ENCODE results near the gene SPATA12.

The SPATA12 gene

DNA sequence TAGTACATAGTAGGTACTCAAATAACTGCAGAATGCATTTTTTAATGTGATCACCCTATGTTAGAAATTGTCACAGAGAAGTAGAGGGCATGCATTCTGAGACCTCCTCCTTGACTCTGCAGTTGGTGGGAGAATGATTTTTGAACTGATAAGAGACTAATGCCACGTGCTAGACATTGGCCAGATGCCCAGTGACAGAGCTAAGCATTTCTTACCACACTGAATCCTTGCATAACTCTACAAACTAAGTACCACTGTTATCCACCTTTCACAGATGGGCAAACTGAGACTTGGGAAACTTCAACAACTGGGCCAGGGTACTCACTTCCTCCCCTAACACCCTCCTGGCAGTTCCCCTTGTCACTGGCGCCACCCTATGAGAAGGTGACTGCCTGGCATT is 33.5 kb upstream of the SPATA12 start:
- no peak; the same call in 1 of the 2 replicates for TF ChIP-seq NFIC (IDR thresholded peaks at IDR 0.05)
- no peak for TF ChIP-seq TAF1 (IDR thresholded peaks at IDR 0.05; ENCODE audit: low read depth)
- no peak for TF ChIP-seq ZBTB7A (IDR thresholded peaks at IDR 0.05; ENCODE audit: low read depth)
- TF ChIP-seq TCF12 (IDR thresholded peaks at IDR 0.05; ENCODE audit: low read depth): no peak
- TF ChIP-seq, protein P1, sequence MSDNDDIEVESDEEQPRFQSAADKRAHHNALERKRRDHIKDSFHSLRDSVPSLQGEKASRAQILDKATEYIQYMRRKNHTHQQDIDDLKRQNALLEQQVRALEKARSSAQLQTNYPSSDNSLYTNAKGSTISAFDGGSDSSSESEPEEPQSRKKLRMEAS (IDR thresholded peaks at IDR 0.05): no peak
- no peak for TF ChIP-seq TEAD4 (IDR thresholded peaks at IDR 0.05)
- TF ChIP-seq, protein P2, sequence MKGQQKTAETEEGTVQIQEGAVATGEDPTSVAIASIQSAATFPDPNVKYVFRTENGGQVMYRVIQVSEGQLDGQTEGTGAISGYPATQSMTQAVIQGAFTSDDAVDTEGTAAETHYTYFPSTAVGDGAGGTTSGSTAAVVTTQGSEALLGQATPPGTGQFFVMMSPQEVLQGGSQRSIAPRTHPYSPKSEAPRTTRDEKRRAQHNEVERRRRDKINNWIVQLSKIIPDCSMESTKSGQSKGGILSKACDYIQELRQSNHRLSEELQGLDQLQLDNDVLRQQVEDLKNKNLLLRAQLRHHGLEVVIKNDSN (IDR thresholded peaks at IDR 0.05): no peak
- no peak for TF ChIP-seq EP300 (IDR thresholded peaks at IDR 0.05; ENCODE audit: borderline replicate concordance)
- no peak for TF ChIP-seq CREB1 (IDR thresholded peaks at IDR 0.05; ENCODE audit: low read depth)

DNA sequence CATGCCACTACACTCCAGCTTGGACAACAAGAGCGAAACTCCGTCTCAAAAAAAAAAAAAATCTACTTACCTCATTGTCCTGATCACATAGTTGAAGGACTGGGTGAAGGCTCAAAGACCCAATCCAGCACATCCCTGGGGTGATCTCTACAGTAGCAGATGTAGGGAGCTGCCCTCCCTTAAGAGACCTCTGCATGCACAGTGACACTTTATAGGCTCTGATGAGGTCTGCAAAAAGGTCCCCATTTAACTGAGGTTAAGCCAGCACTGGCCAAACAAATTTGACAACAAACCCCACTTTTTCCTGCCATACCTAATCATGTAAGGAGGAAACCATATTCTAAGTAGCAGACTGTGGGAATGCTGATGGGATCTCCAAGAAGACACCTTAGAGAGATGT is 31.1 kb upstream of the SPATA12 start:
- no peak for TF ChIP-seq CEBPB (IDR thresholded peaks at IDR 0.05)
- no peak for TF ChIP-seq ZBTB7A (IDR thresholded peaks at IDR 0.05; ENCODE audit: low read depth)
- no peak for TF ChIP-seq TEAD4 (IDR thresholded peaks at IDR 0.05)
- TF ChIP-seq, protein P3, sequence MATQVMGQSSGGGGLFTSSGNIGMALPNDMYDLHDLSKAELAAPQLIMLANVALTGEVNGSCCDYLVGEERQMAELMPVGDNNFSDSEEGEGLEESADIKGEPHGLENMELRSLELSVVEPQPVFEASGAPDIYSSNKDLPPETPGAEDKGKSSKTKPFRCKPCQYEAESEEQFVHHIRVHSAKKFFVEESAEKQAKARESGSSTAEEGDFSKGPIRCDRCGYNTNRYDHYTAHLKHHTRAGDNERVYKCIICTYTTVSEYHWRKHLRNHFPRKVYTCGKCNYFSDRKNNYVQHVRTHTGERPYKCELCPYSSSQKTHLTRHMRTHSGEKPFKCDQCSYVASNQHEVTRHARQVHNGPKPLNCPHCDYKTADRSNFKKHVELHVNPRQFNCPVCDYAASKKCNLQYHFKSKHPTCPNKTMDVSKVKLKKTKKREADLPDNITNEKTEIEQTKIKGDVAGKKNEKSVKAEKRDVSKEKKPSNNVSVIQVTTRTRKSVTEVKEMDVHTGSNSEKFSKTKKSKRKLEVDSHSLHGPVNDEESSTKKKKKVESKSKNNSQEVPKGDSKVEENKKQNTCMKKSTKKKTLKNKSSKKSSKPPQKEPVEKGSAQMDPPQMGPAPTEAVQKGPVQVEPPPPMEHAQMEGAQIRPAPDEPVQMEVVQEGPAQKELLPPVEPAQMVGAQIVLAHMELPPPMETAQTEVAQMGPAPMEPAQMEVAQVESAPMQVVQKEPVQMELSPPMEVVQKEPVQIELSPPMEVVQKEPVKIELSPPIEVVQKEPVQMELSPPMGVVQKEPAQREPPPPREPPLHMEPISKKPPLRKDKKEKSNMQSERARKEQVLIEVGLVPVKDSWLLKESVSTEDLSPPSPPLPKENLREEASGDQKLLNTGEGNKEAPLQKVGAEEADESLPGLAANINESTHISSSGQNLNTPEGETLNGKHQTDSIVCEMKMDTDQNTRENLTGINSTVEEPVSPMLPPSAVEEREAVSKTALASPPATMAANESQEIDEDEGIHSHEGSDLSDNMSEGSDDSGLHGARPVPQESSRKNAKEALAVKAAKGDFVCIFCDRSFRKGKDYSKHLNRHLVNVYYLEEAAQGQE (IDR thresholded peaks at IDR 0.05; ENCODE audit: low read depth): no peak
- no peak for TF ChIP-seq NFIC (IDR thresholded peaks at IDR 0.05)
- TF ChIP-seq, protein P1 (IDR thresholded peaks at IDR 0.05): no peak
- TF ChIP-seq CREB1 (IDR thresholded peaks at IDR 0.05; ENCODE audit: low read depth): no peak
- TF ChIP-seq YY1 (IDR thresholded peaks at IDR 0.05; ENCODE audit: low read depth): no peak
- TF ChIP-seq RAD21 (IDR thresholded peaks at IDR 0.05; ENCODE audit: low read depth): no peak
- no peak for TF ChIP-seq EP300 (IDR thresholded peaks at IDR 0.05; ENCODE audit: borderline replicate concordance)
- TF ChIP-seq, protein P2 (IDR thresholded peaks at IDR 0.05): no peak
- no peak for TF ChIP-seq TAF1 (IDR thresholded peaks at IDR 0.05; ENCODE audit: low read depth)

DNA sequence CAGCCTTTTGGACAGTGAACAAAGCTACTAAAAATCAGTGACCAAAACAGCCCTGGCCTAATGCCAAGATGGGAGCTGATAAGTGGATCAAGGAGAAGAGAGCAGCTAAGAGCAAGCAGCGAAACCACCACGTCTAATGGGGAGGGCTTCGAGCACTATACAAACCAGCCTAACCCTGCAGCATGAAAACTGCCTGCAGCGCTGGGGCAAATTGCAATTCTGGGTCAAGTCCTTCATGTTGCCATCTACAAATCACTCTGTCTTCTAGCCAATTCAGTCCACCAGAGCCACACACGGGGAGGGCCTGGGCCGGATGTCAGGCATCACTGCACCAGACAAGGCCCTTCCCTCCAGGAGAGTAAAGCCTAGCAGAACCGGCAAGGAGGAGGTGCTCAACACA is 30.5 kb upstream of the SPATA12 start:
- peak; percentile 30; the same call in 1 of the 2 replicates for TF ChIP-seq TEAD4 (IDR thresholded peaks at IDR 0.05)
- peak; percentile 76 for TF ChIP-seq TCF12 (IDR thresholded peaks at IDR 0.05; ENCODE audit: low read depth)
- peak; percentile 89 for TF ChIP-seq NFIC (IDR thresholded peaks at IDR 0.05)
- TF ChIP-seq ZBTB7A (IDR thresholded peaks at IDR 0.05; ENCODE audit: low read depth): no peak
- TF ChIP-seq EGR1 (IDR thresholded peaks at IDR 0.05): no peak
- no peak for TF ChIP-seq CEBPB (IDR thresholded peaks at IDR 0.05)
- no peak for TF ChIP-seq TAF1 (IDR thresholded peaks at IDR 0.05; ENCODE audit: low read depth)
- TF ChIP-seq, protein P3 (IDR thresholded peaks at IDR 0.05; ENCODE audit: low read depth): no peak
- TF ChIP-seq, protein P1 (IDR thresholded peaks at IDR 0.05): peak; percentile 47
- TF ChIP-seq EP300 (IDR thresholded peaks at IDR 0.05; ENCODE audit: borderline replicate concordance): peak; percentile 76

DNA sequence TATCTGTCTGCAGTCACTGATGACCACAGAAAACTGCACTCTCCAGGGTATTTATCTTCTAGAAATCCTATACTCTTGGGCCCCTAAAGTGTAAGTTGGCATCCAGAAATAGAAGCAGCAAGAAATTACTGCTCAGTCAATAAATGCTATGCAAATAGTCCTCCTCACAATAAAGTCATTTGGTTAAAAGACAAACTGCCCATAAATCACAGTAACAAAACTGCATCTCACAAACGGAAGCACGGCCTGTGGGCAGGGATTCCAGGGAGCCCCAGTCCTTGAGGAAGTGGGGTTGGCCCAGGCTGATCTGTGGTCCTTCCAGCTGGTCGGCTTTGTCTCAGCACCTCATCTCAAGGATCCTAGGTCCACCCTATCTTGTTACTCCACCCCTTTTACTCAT is 29.7 kb upstream of the SPATA12 start:
- TF ChIP-seq TEAD4 (IDR thresholded peaks at IDR 0.05) (no peak), ZBTB7A (IDR thresholded peaks at IDR 0.05; ENCODE audit: low read depth) (no peak), EGR1 (IDR thresholded peaks at IDR 0.05) (no peak), CREB1 (IDR thresholded peaks at IDR 0.05; ENCODE audit: low read depth) (no peak), FOXM1 (IDR thresholded peaks at IDR 0.05; ENCODE audit: borderline replicate concordance, low read depth) (no peak), YY1 (IDR thresholded peaks at IDR 0.05; ENCODE audit: low read depth) (no peak), RAD21 (IDR thresholded peaks at IDR 0.05; ENCODE audit: low read depth) (no peak), TCF12 (IDR thresholded peaks at IDR 0.05; ENCODE audit: low read depth) (no peak), TAF1 (IDR thresholded peaks at IDR 0.05; ENCODE audit: low read depth) (no peak), CEBPB (IDR thresholded peaks at IDR 0.05) (no peak)
- TF ChIP-seq, protein P3 (IDR thresholded peaks at IDR 0.05; ENCODE audit: low read depth): no peak
- TF ChIP-seq, protein P2 (IDR thresholded peaks at IDR 0.05): no peak
- TF ChIP-seq, protein P1 (IDR thresholded peaks at IDR 0.05): no peak

Data from Ishikawa (cell line).